ENCODE measurements around the gene FAM199X.

The FAM199X gene

DNA sequence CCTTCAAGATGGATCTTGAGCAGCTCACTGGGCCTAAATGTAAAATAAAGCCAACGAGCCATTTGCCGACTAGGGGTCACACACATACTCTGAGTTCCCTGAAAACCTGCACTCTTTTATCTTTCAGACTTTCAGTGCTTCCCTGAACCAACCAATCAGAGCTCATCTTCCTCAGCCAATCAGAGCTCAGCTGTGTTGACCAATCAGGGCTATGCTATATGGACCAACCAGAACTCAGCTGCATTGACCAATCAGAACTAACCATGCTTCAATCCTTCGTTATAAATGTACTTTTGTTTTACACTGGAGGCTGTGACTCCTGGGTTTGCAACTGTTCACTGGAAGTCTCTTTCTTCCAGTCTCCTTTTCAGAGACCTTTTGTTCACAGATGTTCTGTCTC lies 28.8 kb upstream of the FAM199X start:
- no peak overlapping the region for H3K4me3 ChIP-seq (ENCODE audit: insufficient read depth, low read depth, low read length, poor library complexity, severe bottlenecking)
- H3K36me3 ChIP-seq (ENCODE audit: control insufficient read depth, insufficient read depth, low read length), result no peaks in the 10 kb centered on the region
- H3K27me3 ChIP-seq (replicated peaks; ENCODE audit: control insufficient read depth, insufficient read depth, low read length, poor library complexity, severe bottlenecking), result no peaks in the 10 kb centered on the region
- no peaks in the 10 kb centered on the region for H3K9me3 ChIP-seq (ENCODE audit: control insufficient read depth, low read length)
- no peak overlapping the region for H3K27ac ChIP-seq (ENCODE audit: insufficient read depth, low read length, poor library complexity, severe bottlenecking)
- no peaks in the 10 kb centered on the region for H3K4me1 ChIP-seq (ENCODE audit: control insufficient read depth, insufficient read depth, low read length, poor library complexity, severe bottlenecking)
- peak in 1 of 3 donors; percentile 2 for DNase-seq

DNA sequence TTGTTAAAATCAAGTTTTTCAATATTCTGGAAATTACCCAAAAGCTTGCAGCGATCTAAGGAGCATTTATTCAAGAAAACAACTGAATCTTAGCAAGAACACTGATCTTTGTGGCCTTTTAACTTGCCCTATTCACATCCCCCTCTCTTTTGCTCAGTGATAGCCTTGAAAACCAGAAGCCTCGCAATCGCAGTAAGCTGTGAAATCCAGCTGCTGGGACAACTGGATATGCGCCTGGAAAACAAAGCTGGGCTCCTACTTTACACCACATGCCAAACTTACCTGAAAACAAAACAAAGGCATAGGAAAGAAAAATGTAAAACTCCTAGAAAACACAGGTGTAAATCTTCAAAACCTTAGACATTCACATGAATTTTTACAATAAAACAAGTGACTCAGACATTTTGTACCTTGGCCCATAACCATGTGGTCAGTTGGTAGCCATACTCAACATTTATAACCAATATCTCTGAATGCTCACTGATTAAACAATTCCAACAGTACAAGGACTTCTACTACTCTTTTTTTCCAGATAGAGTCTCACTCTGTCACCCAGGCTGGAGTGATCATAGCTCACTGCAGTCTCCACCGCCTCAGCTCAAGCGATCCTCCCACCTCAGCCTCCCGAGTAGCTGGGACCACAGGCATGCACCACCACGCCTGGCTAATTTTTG lies 25.0 kb upstream of the FAM199X start:
- DNase-seq, result no peak
- no peak overlapping the region for H3K4me3 ChIP-seq (ENCODE audit: insufficient read depth, low read depth, low read length, poor library complexity, severe bottlenecking)
- no peak overlapping the region for H3K27ac ChIP-seq (ENCODE audit: insufficient read depth, low read length, poor library complexity, severe bottlenecking)
- H3K36me3 ChIP-seq (ENCODE audit: control insufficient read depth, insufficient read depth, low read length), result no peaks in the 10 kb centered on the region
- H3K9me3 ChIP-seq (ENCODE audit: control insufficient read depth, low read length), result no peaks in the 10 kb centered on the region
- H3K27me3 ChIP-seq (replicated peaks; ENCODE audit: control insufficient read depth, insufficient read depth, low read length, poor library complexity, severe bottlenecking), result no peaks in the 10 kb centered on the region
- H3K4me1 ChIP-seq (ENCODE audit: control insufficient read depth, insufficient read depth, low read length, poor library complexity, severe bottlenecking), result no peaks in the 10 kb centered on the region

DNA sequence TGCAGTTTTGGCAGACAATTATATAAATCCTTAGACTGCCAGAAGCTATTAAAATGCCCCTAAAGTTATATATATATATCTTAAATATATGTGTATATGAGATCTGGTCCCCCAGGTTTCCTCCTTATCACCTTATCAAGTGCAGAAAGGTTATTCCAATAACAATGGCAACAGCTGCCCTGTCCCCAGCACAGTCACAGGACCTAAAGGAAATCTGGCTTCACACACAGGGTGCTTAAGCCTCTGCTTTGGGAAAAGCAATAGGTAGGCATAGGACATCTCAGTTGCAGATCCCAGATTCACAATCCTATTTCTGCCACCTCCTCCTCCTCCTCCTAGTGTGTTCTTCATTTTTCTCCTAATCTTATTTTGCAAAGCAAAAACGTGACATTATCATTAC lies 15.2 kb upstream of the FAM199X start:
- no peak for DNase-seq
- Histone ChIP-seq H3K27me3 (replicated peaks; ENCODE audit: control insufficient read depth, insufficient read depth, low read length, poor library complexity, severe bottlenecking) (no peaks in the 10 kb centered on the region), H3K4me3 (ENCODE audit: insufficient read depth, low read depth, low read length, poor library complexity, severe bottlenecking) (no peak overlapping the region), H3K27ac (ENCODE audit: insufficient read depth, low read length, poor library complexity, severe bottlenecking) (no peak overlapping the region), H3K36me3 (ENCODE audit: control insufficient read depth, insufficient read depth, low read length) (no peaks in the 10 kb centered on the region), H3K9me3 (ENCODE audit: control insufficient read depth, low read length) (no peaks in the 10 kb centered on the region), H3K4me1 (ENCODE audit: control insufficient read depth, insufficient read depth, low read length, poor library complexity, severe bottlenecking) (no peaks in the 10 kb centered on the region)

DNA sequence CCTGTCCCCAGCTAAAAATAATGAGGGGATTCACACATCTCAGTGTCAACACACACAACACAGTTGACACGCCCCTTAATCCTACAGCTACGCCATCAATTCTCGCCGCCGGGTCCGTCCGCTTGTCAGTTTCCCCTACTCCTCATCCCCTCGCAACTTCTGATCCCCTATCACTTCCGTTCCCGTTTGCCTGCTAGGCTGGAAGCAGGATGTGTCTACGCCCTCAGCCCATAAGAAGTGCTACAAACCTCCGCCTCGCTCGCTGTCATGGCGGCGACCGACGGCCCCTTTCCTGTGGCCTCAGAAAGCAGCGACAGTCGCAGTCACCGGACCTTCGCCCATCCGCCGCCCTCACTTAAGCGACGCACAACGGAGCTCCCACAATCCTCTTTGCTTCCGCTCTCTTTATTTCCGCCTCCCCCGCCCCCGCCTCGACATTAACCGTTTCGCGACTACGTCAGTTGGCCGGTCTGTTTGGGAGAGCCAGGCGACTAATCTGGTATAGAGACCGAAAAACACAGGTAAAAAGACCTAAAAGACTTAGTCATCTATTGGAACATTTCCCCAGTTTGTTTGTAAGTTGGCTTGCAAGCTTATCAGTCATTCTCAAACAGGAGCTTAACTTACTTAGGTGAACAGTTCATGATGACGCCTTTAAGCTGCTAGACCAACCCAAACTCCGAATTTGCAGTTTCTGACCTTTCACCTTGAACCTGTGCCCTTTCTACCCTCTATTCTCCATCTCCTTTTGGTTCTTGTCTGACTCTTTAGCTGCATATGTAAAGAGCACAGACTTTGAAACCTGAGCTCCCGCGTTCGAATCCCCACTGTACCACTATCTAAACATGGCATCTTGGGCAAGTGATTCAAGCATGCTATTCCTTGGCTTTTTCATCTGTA lies 9.4 kb upstream of the FAM199X start, which contains the start of gene SLC25A53:
TSS of gene SLC25A53 (minus strand) at position 380 of the 900 bp plus-strand sequence. CDS start 51,752 bp downstream, outside the sequence.
- Histone ChIP-seq H3K9me3 (ENCODE audit: control insufficient read depth, low read length) (no peaks in the 10 kb centered on the region), H3K4me3 (ENCODE audit: insufficient read depth, low read depth, low read length, poor library complexity, severe bottlenecking) (peak within 1 kb of the TSS; percentile 62), H3K27me3 (replicated peaks; ENCODE audit: control insufficient read depth, insufficient read depth, low read length, poor library complexity, severe bottlenecking) (no peaks in the 10 kb centered on the region), H3K4me1 (ENCODE audit: control insufficient read depth, insufficient read depth, low read length, poor library complexity, severe bottlenecking) (no peaks in the 10 kb centered on the region), H3K36me3 (ENCODE audit: control insufficient read depth, insufficient read depth, low read length) (no peaks in the 10 kb centered on the region), H3K27ac (ENCODE audit: insufficient read depth, low read length, poor library complexity, severe bottlenecking) (peak within 1 kb of the TSS; percentile 80)
- peak; percentile 60 to 69 (median 65) for DNase-seq

DNA sequence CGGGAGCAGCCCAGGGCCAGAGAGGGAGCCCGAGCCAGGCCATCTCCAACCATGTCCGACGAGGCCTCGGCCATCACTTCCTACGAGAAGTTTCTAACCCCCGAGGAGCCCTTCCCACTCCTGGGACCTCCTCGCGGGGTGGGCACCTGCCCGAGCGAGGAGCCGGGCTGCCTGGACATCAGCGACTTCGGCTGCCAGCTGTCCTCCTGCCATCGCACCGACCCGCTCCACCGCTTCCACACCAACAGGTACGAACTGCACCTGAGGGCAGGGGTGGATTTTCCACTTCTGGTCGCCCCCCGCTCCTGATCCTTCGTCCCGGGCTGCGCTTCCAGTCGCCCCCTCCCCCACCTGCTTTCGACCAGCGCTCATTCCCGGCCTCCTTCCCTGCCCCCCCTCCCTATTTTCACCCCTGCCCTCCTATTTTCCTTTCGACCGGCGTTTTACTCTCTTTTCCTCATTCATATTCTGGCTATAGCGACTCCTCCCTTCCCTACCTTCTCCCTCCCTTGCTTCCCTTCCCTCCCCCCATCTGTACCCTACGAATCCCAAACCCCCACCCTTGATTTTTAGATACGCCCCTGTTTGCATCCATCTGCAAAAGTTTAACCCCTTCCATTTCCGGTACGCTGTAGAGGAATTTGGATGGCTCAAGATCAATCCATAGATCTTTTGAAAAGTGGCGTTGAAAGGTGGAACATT lies 633 bp downstream of the FAM199X start:
- H3K9me3 ChIP-seq (ENCODE audit: control insufficient read depth, low read length), result no peaks in the 10 kb centered on the region
- H3K4me3 ChIP-seq (ENCODE audit: insufficient read depth, low read depth, low read length, poor library complexity, severe bottlenecking), result peak overlapping the region; percentile 67
- H3K27me3 ChIP-seq (replicated peaks; ENCODE audit: control insufficient read depth, insufficient read depth, low read length, poor library complexity, severe bottlenecking), result no peaks in the 10 kb centered on the region
- H3K27ac ChIP-seq (ENCODE audit: insufficient read depth, low read length, poor library complexity, severe bottlenecking), result peak overlapping the region; percentile 69
- no peaks in the 10 kb centered on the region for H3K36me3 ChIP-seq (ENCODE audit: control insufficient read depth, insufficient read depth, low read length)
- peaks cover 5% of the 10 kb centered on the region for H3K4me1 ChIP-seq (ENCODE audit: control insufficient read depth, insufficient read depth, low read length, poor library complexity, severe bottlenecking)
- DNase-seq, result no peak

DNA sequence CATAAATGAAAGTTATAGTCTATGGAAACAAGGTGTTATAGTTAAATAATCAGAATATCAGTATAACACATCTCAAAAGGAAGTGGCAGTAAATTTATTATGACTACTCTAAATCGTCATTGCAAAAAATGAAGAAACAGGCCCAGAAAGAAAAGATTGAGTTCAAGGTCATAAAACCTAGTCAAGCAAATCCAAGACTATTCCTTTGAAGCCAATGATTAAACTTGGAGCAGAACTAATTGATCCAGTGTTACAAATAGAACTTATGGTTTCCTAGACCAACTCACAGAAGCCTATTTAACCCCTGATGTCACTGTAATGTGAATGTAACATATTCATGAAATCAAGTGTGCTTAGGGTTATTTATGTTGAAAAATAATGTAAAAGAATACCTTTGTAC lies 1.9 kb downstream of the FAM199X start:
- no peak overlapping the region for H3K4me3 ChIP-seq (ENCODE audit: insufficient read depth, low read depth, low read length, poor library complexity, severe bottlenecking)
- H3K27ac ChIP-seq (ENCODE audit: insufficient read depth, low read length, poor library complexity, severe bottlenecking), result no peak overlapping the region
- no peaks in the 10 kb centered on the region for H3K27me3 ChIP-seq (replicated peaks; ENCODE audit: control insufficient read depth, insufficient read depth, low read length, poor library complexity, severe bottlenecking)
- DNase-seq, result no peak
- H3K9me3 ChIP-seq (ENCODE audit: control insufficient read depth, low read length), result no peaks in the 10 kb centered on the region
- no peaks in the 10 kb centered on the region for H3K36me3 ChIP-seq (ENCODE audit: control insufficient read depth, insufficient read depth, low read length)
- H3K4me1 ChIP-seq (ENCODE audit: control insufficient read depth, insufficient read depth, low read length, poor library complexity, severe bottlenecking), result peaks cover 5% of the 10 kb centered on the region

DNA sequence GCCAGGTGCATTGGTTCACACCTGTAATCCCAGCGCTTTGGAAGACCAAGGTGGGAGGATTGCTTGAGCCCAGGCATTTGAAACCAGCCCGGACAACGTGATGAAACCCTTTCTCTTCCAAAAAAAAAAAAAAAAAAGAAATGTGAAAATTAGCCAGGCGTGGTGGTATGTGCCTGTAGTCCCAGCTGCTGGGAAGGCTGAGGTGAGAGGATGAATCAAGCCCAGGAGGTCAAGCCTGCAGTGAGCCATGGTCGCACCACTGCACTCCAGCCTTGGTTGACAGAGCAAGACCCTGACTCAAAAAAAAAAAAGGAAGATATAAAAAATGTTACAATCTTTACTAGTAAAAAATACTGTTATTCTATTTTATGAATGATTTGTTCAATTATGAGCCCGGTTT lies 5.9 kb downstream of the FAM199X start:
- H3K27ac ChIP-seq (ENCODE audit: insufficient read depth, low read length, poor library complexity, severe bottlenecking), result no peak overlapping the region
- no peaks in the 10 kb centered on the region for H3K27me3 ChIP-seq (replicated peaks; ENCODE audit: control insufficient read depth, insufficient read depth, low read length, poor library complexity, severe bottlenecking)
- H3K4me1 ChIP-seq (ENCODE audit: control insufficient read depth, insufficient read depth, low read length, poor library complexity, severe bottlenecking), result peaks cover 5% of the 10 kb centered on the region
- no peaks in the 10 kb centered on the region for H3K9me3 ChIP-seq (ENCODE audit: control insufficient read depth, low read length)
- H3K4me3 ChIP-seq (ENCODE audit: insufficient read depth, low read depth, low read length, poor library complexity, severe bottlenecking), result no peak overlapping the region
- peaks cover 3% of the 10 kb centered on the region for H3K36me3 ChIP-seq (ENCODE audit: control insufficient read depth, insufficient read depth, low read length)
- DNase-seq, result no peak

DNA sequence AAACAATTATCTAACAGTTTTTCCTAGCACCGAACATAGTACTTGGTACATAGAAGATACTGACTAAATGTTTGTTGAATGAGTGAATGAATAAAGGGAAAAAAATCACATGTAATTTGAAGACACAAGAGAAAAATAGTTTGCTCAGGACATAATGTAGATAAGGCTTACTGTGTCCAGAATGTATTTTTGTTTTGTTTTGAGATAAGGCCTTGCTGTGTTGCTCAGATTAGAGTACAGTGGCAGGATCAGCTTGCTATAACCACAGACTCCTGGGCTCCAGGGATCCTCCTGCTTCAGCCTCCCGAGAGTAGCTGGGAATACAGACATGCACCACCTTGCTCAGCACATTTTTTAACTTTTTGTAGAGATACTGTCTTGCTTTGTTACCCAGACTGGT lies 6.5 kb downstream of the FAM199X start:
- Histone ChIP-seq H3K9me3 (ENCODE audit: control insufficient read depth, low read length) (no peaks in the 10 kb centered on the region), H3K36me3 (ENCODE audit: control insufficient read depth, insufficient read depth, low read length) (peaks cover 3% of the 10 kb centered on the region), H3K27me3 (replicated peaks; ENCODE audit: control insufficient read depth, insufficient read depth, low read length, poor library complexity, severe bottlenecking) (no peaks in the 10 kb centered on the region), H3K4me1 (ENCODE audit: control insufficient read depth, insufficient read depth, low read length, poor library complexity, severe bottlenecking) (peaks cover 4% of the 10 kb centered on the region), H3K27ac (ENCODE audit: insufficient read depth, low read length, poor library complexity, severe bottlenecking) (no peak overlapping the region), H3K4me3 (ENCODE audit: insufficient read depth, low read depth, low read length, poor library complexity, severe bottlenecking) (no peak overlapping the region)
- DNase-seq, result no peak

DNA sequence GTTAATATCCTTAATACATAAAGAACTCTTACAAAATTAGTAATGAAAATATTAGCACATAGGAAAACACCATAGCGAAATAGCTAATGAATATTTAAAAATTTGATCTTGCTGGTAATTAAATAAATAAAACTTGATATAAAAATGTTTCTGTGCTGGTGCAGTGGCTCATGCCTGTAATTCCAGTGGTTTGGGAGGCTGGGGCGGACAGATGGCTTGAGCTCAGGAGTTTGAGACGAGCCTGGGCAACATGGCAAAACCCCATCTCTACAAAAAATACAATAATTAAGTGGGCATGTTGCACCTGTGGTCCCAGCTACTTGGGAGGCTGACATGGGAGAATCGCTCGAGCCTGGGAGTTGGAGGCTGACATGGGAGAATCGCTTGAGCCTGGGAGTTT lies 7.6 kb downstream of the FAM199X start:
- Histone ChIP-seq H3K4me3 (ENCODE audit: insufficient read depth, low read depth, low read length, poor library complexity, severe bottlenecking) (no peak overlapping the region), H3K4me1 (ENCODE audit: control insufficient read depth, insufficient read depth, low read length, poor library complexity, severe bottlenecking) (no peaks in the 10 kb centered on the region), H3K36me3 (ENCODE audit: control insufficient read depth, insufficient read depth, low read length) (peaks cover 3% of the 10 kb centered on the region), H3K9me3 (ENCODE audit: control insufficient read depth, low read length) (no peaks in the 10 kb centered on the region), H3K27me3 (replicated peaks; ENCODE audit: control insufficient read depth, insufficient read depth, low read length, poor library complexity, severe bottlenecking) (no peaks in the 10 kb centered on the region), H3K27ac (ENCODE audit: insufficient read depth, low read length, poor library complexity, severe bottlenecking) (no peak overlapping the region)
- DNase-seq, result no peak

Measured in effector memory CD4-positive, alpha-beta T cell (primary cell).